ENCODE data around the gene POLR1E.

Gene POLR1E

DNA sequence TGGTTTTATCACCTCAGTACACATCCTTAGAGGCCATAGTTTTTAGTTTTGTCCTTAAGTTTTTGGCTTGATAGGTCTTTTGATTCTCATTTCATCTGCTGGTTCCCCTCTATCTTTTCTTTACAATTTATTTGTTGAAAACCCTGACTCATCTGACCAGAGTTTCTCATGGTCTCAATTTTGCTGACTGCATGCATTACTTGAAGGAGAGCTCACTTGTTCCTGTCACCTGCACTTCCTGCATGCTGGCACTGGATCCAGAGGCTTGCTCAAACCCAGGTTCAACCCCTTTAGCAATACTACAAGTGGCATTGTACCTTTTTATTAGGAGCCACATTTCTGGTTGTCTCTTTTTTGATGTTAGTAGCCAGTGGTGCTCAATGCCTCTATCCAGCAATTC lies 63.8 kb downstream of the POLR1E start:
- no peak overlapping the region for H3K27ac ChIP-seq
- no peak for DNase-seq (ENCODE audit: low spot score)
- no peak overlapping the region for H3K4me3 ChIP-seq
- no peak for TF ChIP-seq CTCF (IDR thresholded peaks at IDR 0.05)

- no peak overlapping the region for H3K27ac ChIP-seq
- TF ChIP-seq CTCF (IDR thresholded peaks at IDR 0.05) = no peak
- no peak for DNase-seq (ENCODE audit: low spot score)
- no peak overlapping the region for H3K4me3 ChIP-seq
Measured at GRCh38 chr9:37550781-37551180, 65.0 kb downstream of the POLR1E start.

GRCh38 chr9:37551468-37551867 lies 65.7 kb downstream of the POLR1E start:
- H3K4me3 ChIP-seq = no peak overlapping the region
- TF ChIP-seq CTCF (IDR thresholded peaks at IDR 0.05) = no peak
- DNase-seq (ENCODE audit: low spot score) = no peak
- H3K27ac ChIP-seq = no peak overlapping the region

GRCh38 chr9:37551888-37552287 lies 66.1 kb downstream of the POLR1E start:
- TF ChIP-seq CTCF (IDR thresholded peaks at IDR 0.05) = no peak
- no peak overlapping the region for H3K4me3 ChIP-seq
- no peak overlapping the region for H3K27ac ChIP-seq
- DNase-seq (ENCODE audit: low spot score) = no peak
